Vagina (tissue), 2 donors: ENCODE data around the gene IBA57. TPM values are rescaled to one million over a fixed set of nuclear protein-coding genes. Genes with fewer than 3 reads are reported as not detected.

Source experiments
- DNase-seq, 2 donors: peaks; one replicate each; pipeline ENCODE4 v3.0.0-alpha.2; 2017; ENCODE audit errors: extremely low spot score in 2 of 2
- H3K27ac ChIP-seq: fragments of 200-600 bp; sonication (generic); one replicate; pipeline ENCODE4 v1.5.1; 2019
- H3K27me3 ChIP-seq: fragments of 200-600 bp; sonication (generic); one replicate; pipeline ENCODE4 v1.5.1; 2019
- H3K36me3 ChIP-seq, 2 donors: fragments of 200-600 bp; sonication (generic); one replicate each; pipeline ENCODE4 v1.5.1; 2017 to 2019
- H3K4me1 ChIP-seq: fragments of 200-600 bp; sonication (generic); one replicate; pipeline ENCODE4 v1.5.1; 2019
- H3K4me3 ChIP-seq, 2 donors: fragments of 200-600 bp; sonication (generic); 1 replicate in 1 of 2; 2 replicates in 1 of 2; pipeline ENCODE4 v1.5.1; 2016 to 2019
- H3K9me3 ChIP-seq: fragments of 200-600 bp; sonication (generic); one replicate; pipeline ENCODE4 v1.5.1; 2019
- CTCF ChIP-seq, 3 experiments: fragments of 450-650 bp in 2 of 3; fragments of 200-600 bp in 1 of 3; sonication (generic) in 1 of 3; IDR thresholded peaks; one replicate each; pipeline ENCODE4 v1.5.1; 2017 to 2019; ENCODE audit warnings: antibody characterized with exemption in 3 of 3, mild to moderate bottlenecking in 2 of 3, moderate library complexity in 2 of 3
- POLR2A ChIP-seq, 2 donors: fragments of 450-650 bp; IDR thresholded peaks; one replicate each; pipeline ENCODE4 v1.6.1; 2017; ENCODE audit warnings: antibody characterized with exemption in 2 of 2, mild to moderate bottlenecking in 2 of 2, moderate library complexity in 2 of 2
- POLR2AphosphoS5 ChIP-seq, 2 donors: sonication (generic); formaldehyde crosslinking; IDR thresholded peaks; one replicate each; pipeline ENCODE4 v1.9.0; 2017; ENCODE audit warnings: antibody characterized with exemption in 2 of 2, mild to moderate bottlenecking in 2 of 2, low read depth in 1 of 2; ENCODE audit not compliant: insufficient read depth in 1 of 2
- intact Hi-C: fragments of 100-400 bp; cut with DNase I; formaldehyde crosslinking; loops from one replicate; pipeline ENCODE4 v1.15.1; 2023
- total RNA-seq: library from RNA; depleted of rRNA; stranded (reverse); fragments of >200 nt; gene quantifications from one replicate; pipeline ENCODE4 v1.2.3, GENCODE V29; 2016

IBA57 gene
- total RNA-seq, 1 donor from 2014 or later: 3.4 TPM

GRCh38 chr1:228144193-228144992 lies 21.2 kb upstream of the IBA57 start:
- Histone ChIP-seq H3K4me3 (no peak overlapping the region), H3K4me1 (peaks cover 82% of the 10 kb centered on the region), H3K36me3 (peaks cover 0 to 16% of the 10 kb centered on the region in 2 donors), H3K27ac (no peak overlapping the region), H3K27me3 (no peaks in the 10 kb centered on the region), H3K9me3 (no peaks in the 10 kb centered on the region)
- intact Hi-C loops: loop anchor here (5.0 kb wide), 1 partner anchor 263 kb away; the partner anchor contains the start of gene TRIM11
- TF ChIP-seq POLR2AphosphoS5 (IDR thresholded peaks at IDR 0.05; ENCODE audit: insufficient read depth in 1 of 2, low read depth in 1 of 2) (no peak), CTCF (IDR thresholded peaks at IDR 0.05) (no peak)
- no peak for DNase-seq

GRCh38 chr1:228144993-228145343 lies 20.6 kb upstream of the IBA57 start:
- peaks cover 0 to 16% of the 10 kb centered on the region in 2 donors for H3K36me3 ChIP-seq
- no peak for DNase-seq
- no peaks in the 10 kb centered on the region for H3K27me3 ChIP-seq
- intact Hi-C loops: loop anchor here (5.0 kb wide), 1 partner anchor 262 kb away; the partner anchor contains the start of gene TRIM11
- peaks cover 87% of the 10 kb centered on the region for H3K4me1 ChIP-seq
- H3K4me3 ChIP-seq: no peak overlapping the region
- H3K9me3 ChIP-seq: no peaks in the 10 kb centered on the region
- H3K27ac ChIP-seq: no peak overlapping the region
- TF ChIP-seq POLR2A (IDR thresholded peaks at IDR 0.05): no peak
- TF ChIP-seq POLR2AphosphoS5 (IDR thresholded peaks at IDR 0.05; ENCODE audit: insufficient read depth in 1 of 2, low read depth in 1 of 2): no peak
- no peak for TF ChIP-seq CTCF (IDR thresholded peaks at IDR 0.05)

- peaks cover 93% of the 10 kb centered on the region for H3K4me1 ChIP-seq
- no peak for DNase-seq
- H3K27me3 ChIP-seq: no peaks in the 10 kb centered on the region
- intact Hi-C loops: no loop called here
- H3K9me3 ChIP-seq: no peaks in the 10 kb centered on the region
- H3K36me3 ChIP-seq: peaks cover 0 to 16% of the 10 kb centered on the region in 2 donors
- H3K27ac ChIP-seq: no peak overlapping the region
- no peak overlapping the region for H3K4me3 ChIP-seq
- no peak for TF ChIP-seq POLR2AphosphoS5 (IDR thresholded peaks at IDR 0.05; ENCODE audit: insufficient read depth in 1 of 2, low read depth in 1 of 2)
- no peak for TF ChIP-seq CTCF (IDR thresholded peaks at IDR 0.05)
- TF ChIP-seq POLR2A (IDR thresholded peaks at IDR 0.05): no peak
Observed at GRCh38 chr1:228145463-228146416, 19.9 kb upstream of the IBA57 start.

DNA sequence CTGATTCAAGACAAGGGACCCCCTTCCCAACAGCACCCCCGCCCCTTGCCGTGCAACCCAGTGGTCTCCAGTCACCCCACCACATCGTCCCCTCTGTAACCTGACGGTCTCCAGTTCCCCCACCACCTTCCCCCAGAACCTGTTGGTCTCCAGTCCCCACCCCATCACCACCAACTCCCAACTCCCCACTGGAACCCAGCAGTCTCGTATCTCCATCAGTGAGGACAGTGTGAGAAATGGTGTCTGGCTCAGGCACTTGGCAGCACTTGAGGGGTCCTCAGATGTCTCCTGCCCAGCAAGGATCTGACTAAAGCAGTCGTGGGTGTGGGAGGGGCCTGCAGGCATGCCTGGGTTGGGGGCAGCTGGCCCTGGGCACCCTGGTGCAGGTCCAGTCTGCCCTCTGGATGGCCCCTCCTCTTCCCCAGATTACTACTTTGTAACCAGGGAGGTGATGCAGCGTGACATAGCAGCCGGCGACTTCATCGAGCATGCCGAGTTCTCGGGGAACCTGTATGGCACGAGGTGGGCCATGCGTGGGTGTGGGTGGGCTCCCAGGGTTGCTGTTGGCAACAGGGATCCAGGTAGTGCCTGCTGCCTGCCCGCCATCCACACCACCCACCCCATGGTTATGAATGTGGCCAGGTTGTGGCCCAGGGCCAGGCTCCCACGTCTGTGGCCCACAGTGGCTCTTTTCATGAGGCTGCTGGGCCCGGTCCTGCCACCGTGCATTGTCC lies 19.0 kb upstream of the IBA57 start:
- no peak overlapping the region for H3K27ac ChIP-seq
- H3K4me3 ChIP-seq: no peak overlapping the region
- H3K9me3 ChIP-seq: no peaks in the 10 kb centered on the region
- intact Hi-C loops: no loop called here
- peaks cover 93% of the 10 kb centered on the region for H3K4me1 ChIP-seq
- H3K36me3 ChIP-seq: peaks cover 0 to 16% of the 10 kb centered on the region in 2 donors
- DNase-seq: no peak
- TF ChIP-seq CTCF (IDR thresholded peaks at IDR 0.05) (no peak), POLR2AphosphoS5 (IDR thresholded peaks at IDR 0.05; ENCODE audit: insufficient read depth in 1 of 2, low read depth in 1 of 2) (no peak), POLR2A (IDR thresholded peaks at IDR 0.05) (no peak)
- no peaks in the 10 kb centered on the region for H3K27me3 ChIP-seq
